ENCODE data around the gene CNDP2.
"Not testable (repeated sequence)": the region's sequence is repeated elsewhere in the genome, so short reads cannot be mapped to it uniquely, and the experiment has no call there.

CNDP2 gene

GRCh38 chr18:74562131-74562730 lies 66.1 kb downstream of the CNDP2 start:
- Histone ChIP-seq H3K27me3 (ENCODE audit: control insufficient read depth, insufficient read depth, low read length) (no peaks in the 10 kb centered on the region), H2AFZ (no peak overlapping the region), H3K9me3 (ENCODE audit: control insufficient read depth, low read length) (no peaks in the 10 kb centered on the region), H3K79me2 (no peaks in the 10 kb centered on the region), H3K9ac (no peak overlapping the region), H3K4me1 (peaks cover 19% of the 10 kb centered on the region), H3K4me3 (ENCODE audit: low read depth, low read length) (no peak overlapping the region), H3K36me3 (ENCODE audit: control insufficient read depth, insufficient read depth, low read length) (no peaks in the 10 kb centered on the region), H3K4me2 (ENCODE audit: low read length) (no peak overlapping the region), H3K27ac (no peak overlapping the region)
- TF ChIP-seq CTCF (IDR thresholded peaks at IDR 0.05): no peak

GRCh38 chr18:74562775-74563174 lies 66.6 kb downstream of the CNDP2 start:
- H3K27me3 ChIP-seq (ENCODE audit: control insufficient read depth, insufficient read depth, low read length): no peaks in the 10 kb centered on the region
- peak overlapping the region; percentile 70 for H2AFZ ChIP-seq
- H3K9ac ChIP-seq: no peak overlapping the region
- no peaks in the 10 kb centered on the region for H3K9me3 ChIP-seq (ENCODE audit: control insufficient read depth, low read length)
- H3K36me3 ChIP-seq (ENCODE audit: control insufficient read depth, insufficient read depth, low read length): no peaks in the 10 kb centered on the region
- peak overlapping the region; percentile 8 for H3K27ac ChIP-seq
- no peak for TF ChIP-seq CTCF (IDR thresholded peaks at IDR 0.05)
- H3K4me2 ChIP-seq (ENCODE audit: low read length): no peak overlapping the region
- H3K79me2 ChIP-seq: no peaks in the 10 kb centered on the region
- H3K4me1 ChIP-seq: peaks cover 19% of the 10 kb centered on the region
- no peak overlapping the region for H3K4me3 ChIP-seq (ENCODE audit: low read depth, low read length)

GRCh38 chr18:74563999-74564398 lies 67.8 kb downstream of the CNDP2 start:
- Histone ChIP-seq H3K79me2 (no peaks in the 10 kb centered on the region), H3K27ac (no peak overlapping the region), H3K9ac (no peak overlapping the region), H3K4me2 (ENCODE audit: low read length) (no peak overlapping the region), H3K4me1 (peaks cover 19% of the 10 kb centered on the region), H2AFZ (no peak overlapping the region), H3K27me3 (ENCODE audit: control insufficient read depth, insufficient read depth, low read length) (no peaks in the 10 kb centered on the region), H3K36me3 (ENCODE audit: control insufficient read depth, insufficient read depth, low read length) (no peaks in the 10 kb centered on the region), H3K9me3 (ENCODE audit: control insufficient read depth, low read length) (no peaks in the 10 kb centered on the region), H3K4me3 (ENCODE audit: low read depth, low read length) (no peak overlapping the region)
- TF ChIP-seq CTCF (IDR thresholded peaks at IDR 0.05): no peak

GRCh38 chr18:74565164-74565563 lies 69.0 kb downstream of the CNDP2 start:
- not testable (repeated sequence) for H3K27me3 ChIP-seq (ENCODE audit: control insufficient read depth, insufficient read depth, low read length); H3K9ac ChIP-seq; H3K4me3 ChIP-seq (ENCODE audit: low read depth, low read length); H2AFZ ChIP-seq; H3K36me3 ChIP-seq (ENCODE audit: control insufficient read depth, insufficient read depth, low read length); H3K4me2 ChIP-seq (ENCODE audit: low read length); H3K27ac ChIP-seq; H3K79me2 ChIP-seq; H3K9me3 ChIP-seq (ENCODE audit: control insufficient read depth, low read length)
- H3K4me1 ChIP-seq: peaks cover 19% of the 10 kb centered on the region

- H3K4me3 ChIP-seq (ENCODE audit: low read depth, low read length); H3K4me2 ChIP-seq (ENCODE audit: low read length); H3K27ac ChIP-seq; H3K9ac ChIP-seq; H3K79me2 ChIP-seq; H3K36me3 ChIP-seq (ENCODE audit: control insufficient read depth, insufficient read depth, low read length); H3K9me3 ChIP-seq (ENCODE audit: control insufficient read depth, low read length); H3K27me3 ChIP-seq (ENCODE audit: control insufficient read depth, insufficient read depth, low read length); H2AFZ ChIP-seq: not testable (repeated sequence)
- H3K4me1 ChIP-seq: peaks cover 19% of the 10 kb centered on the region
Observed at GRCh38 chr18:74565993-74566392, 69.8 kb downstream of the CNDP2 start.

- Histone ChIP-seq H3K27me3 (ENCODE audit: control insufficient read depth, insufficient read depth, low read length) (no peaks in the 10 kb centered on the region), H3K36me3 (ENCODE audit: control insufficient read depth, insufficient read depth, low read length) (no peaks in the 10 kb centered on the region), H3K4me1 (peaks cover 6% of the 10 kb centered on the region), H3K9me3 (ENCODE audit: control insufficient read depth, low read length) (no peaks in the 10 kb centered on the region), H3K4me2 (ENCODE audit: low read length) (no peak overlapping the region), H3K27ac (no peak overlapping the region), H2AFZ (no peak overlapping the region), H3K9ac (no peak overlapping the region), H3K4me3 (ENCODE audit: low read depth, low read length) (no peak overlapping the region), H3K79me2 (no peaks in the 10 kb centered on the region)
- TF ChIP-seq CTCF (IDR thresholded peaks at IDR 0.05): no peak
Observed at GRCh38 chr18:74567822-74568221, 71.7 kb downstream of the CNDP2 start.

Measured in parathyroid adenoma (tissue), 2 donors.